Immature natural killer cell (primary cell): ENCODE measurements around the gene ZBED1. TPM values are rescaled to one million over a fixed set of nuclear protein-coding genes. Genes with fewer than 3 reads are reported as not detected.

Experiments used
- DNase-seq, 3 donors: peaks; one replicate each; pipeline ENCODE4 v3.0.0; 2022; ENCODE audit warnings: mixed read lengths in 1 of 3
- H3K27ac Mint-ChIP-seq, 6 donors: one replicate each; pipeline ENCODE4 v1.8.0; 2020; ENCODE audit warnings: mixed read lengths in 6 of 6, mild to moderate bottlenecking in 5 of 6, inconsistent platforms in 4 of 6, moderate library complexity in 3 of 6
- H3K27me3 Mint-ChIP-seq, 3 donors: one replicate each; pipeline ENCODE4 v1.8.0; 2020 to 2021; ENCODE audit warnings: low read depth in 3 of 3, mild to moderate bottlenecking in 3 of 3, mixed read lengths in 3 of 3, moderate library complexity in 3 of 3, inconsistent platforms in 1 of 3
- H3K36me3 Mint-ChIP-seq, 3 donors: one replicate each; pipeline ENCODE4 v1.8.0; 2020; ENCODE audit warnings: mixed read lengths in 3 of 3, inconsistent platforms in 2 of 3, mild to moderate bottlenecking in 2 of 3
- H3K4me1 Mint-ChIP-seq, 2 donors: one replicate each; pipeline ENCODE4 v1.8.0; 2020; ENCODE audit warnings: inconsistent platforms in 2 of 2, mild to moderate bottlenecking in 2 of 2, mixed read lengths in 2 of 2, moderate library complexity in 1 of 2
- H3K4me3 Mint-ChIP-seq, 5 donors: one replicate each; pipeline ENCODE4 v1.8.0; 2020; ENCODE audit warnings: mild to moderate bottlenecking in 5 of 5, mixed read lengths in 5 of 5, inconsistent platforms in 3 of 5, moderate library complexity in 3 of 5
- H3K9me3 Mint-ChIP-seq, 6 donors: one replicate each; pipeline ENCODE4 v1.8.0; 2020; ENCODE audit warnings: mild to moderate bottlenecking in 6 of 6, mixed read lengths in 6 of 6, inconsistent platforms in 4 of 6, moderate library complexity in 3 of 6
- polyA plus RNA-seq, 3 donors: library from polyadenylated mRNA; unstranded; fragments of 300-500 nt; fragmentation: Illumina TruSeq; gene quantifications; one replicate each; pipeline ENCODE4 v1.2.3, GENCODE V29; 2021

Gene ZBED1
- 10 to 100 TPM; 23.7 to 48.1 (median 41.4) TPM for polyA plus RNA-seq

DNA sequence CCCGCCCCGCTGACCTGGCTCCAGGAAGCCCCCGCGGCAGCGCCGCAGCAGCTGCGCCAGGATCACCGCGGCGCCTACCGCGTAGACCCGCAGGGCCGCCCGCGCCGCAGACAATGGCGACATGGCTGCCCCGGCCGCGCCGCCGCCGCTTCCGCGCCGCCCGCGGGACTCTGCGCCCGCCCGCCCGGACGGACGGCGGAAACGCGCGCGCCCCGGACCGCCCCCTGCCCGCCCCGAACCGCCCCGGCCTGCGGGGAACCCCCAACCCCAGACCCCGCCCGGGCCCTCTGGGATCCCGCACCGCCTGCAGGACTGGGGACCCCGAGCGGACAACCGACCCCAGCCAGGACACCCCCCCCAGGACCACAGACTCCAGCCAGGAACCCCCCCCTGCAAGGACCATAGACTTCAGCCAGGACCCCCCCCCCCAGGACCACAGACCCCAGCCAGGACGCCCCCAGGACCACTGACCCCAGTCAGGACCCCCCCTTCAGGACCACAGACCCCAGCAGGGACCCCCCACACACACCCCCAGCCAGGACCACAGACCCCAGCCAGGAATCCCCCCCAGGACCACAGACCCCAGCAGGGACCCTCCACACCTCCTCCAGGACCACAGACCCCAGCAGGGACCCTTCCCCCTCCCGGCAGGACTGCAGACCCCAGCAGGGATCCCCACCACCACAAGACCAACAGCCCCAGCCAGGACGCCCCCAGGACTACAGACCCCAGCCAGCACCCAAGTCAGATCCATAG lies at the start of gene ZBED1, which contains the start of gene DHRSX:
Gene ZBED1 (minus strand): TSS at position 174 of the 756 bp plus-strand sequence. CDS start 10,257 bp downstream, outside the sequence.
Gene DHRSX (minus strand): TSS at position 174 of the 756 bp plus-strand sequence. CDS start 51 bp downstream, at position 123.
- peak within 1 kb of the TSS; percentile 70 to 96 (median 88) for H3K27ac Mint-ChIP-seq
- H3K27me3 Mint-ChIP-seq = peaks cover 0 to 13% (median 5%) of the 10 kb centered on the region in 3 donors
- no peaks in the 10 kb centered on the region for H3K36me3 Mint-ChIP-seq
- peak within 1 kb of the TSS; percentile 84 to 93 (median 86) for H3K4me3 Mint-ChIP-seq
- H3K4me1 Mint-ChIP-seq = peaks cover 29 to 32% of the 10 kb centered on the region in 2 donors
- DNase-seq = peak; percentile 61 to 67 (median 62)
- no peaks in the 10 kb centered on the region for H3K9me3 Mint-ChIP-seq

DNA sequence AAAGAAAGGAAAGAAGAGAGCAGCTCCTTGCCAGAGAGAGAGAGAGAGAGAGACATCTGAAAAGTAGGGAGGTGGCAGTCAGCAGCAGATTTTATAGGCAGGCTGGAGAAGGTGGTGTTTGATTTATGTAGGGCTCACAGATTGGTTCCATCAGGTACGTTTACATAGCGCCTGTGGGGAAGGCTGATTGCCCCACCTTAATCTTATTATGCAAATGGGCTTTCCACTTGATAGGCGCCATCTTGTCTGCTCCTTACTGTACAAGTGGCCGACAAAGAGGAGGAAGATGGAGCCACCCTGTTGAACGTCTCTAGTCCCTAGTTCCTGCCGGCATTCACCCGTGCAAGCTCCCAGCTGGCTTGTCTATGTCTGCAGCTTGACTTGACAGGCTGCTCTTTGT lies 49.1 kb upstream of the ZBED1 start:
- Mint-ChIP-seq H3K27ac (no peak overlapping the region), H3K9me3 (peaks cover 0 to 5% (median 0%) of the 10 kb centered on the region in 6 donors), H3K36me3 (no peaks in the 10 kb centered on the region), H3K4me3 (no peak overlapping the region), H3K27me3 (peaks cover 0 to 12% (median 3%) of the 10 kb centered on the region in 3 donors), H3K4me1 (no peaks in the 10 kb centered on the region)
- no peak for DNase-seq

DNA sequence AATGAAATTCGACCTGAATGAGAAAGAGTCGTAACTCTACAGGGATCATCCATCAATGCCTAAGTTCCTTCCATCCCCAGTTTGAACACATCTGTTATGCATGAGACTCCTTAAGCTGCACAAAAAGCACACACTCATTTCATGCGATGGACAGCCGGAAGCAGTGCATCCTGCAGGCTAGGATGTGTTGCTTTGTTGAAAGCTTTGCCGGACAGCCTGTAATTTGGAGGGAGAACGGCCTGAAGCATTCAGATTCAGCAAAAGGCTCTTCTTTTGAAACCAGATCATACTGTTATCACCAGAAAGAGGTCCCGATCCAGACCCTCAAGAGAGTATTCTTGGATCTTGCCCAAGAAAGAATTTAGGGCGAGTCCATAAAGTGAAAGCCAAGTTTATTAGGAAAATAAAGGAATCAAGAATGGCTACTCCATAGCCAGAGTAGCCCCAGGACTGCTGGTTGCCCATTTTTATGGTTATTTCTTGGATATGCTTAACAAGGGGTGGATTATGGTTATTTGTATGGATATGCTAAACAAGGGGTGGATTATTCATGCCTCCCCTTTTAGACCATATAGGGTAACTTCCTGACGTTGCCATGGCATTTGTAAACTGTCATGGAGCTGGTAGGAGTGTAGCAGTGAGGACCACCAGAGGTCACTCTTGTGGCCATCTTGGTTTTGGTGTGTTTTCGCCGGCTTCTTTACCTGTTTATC lies 48.1 kb upstream of the ZBED1 start:
- Mint-ChIP-seq H3K36me3 (no peaks in the 10 kb centered on the region), H3K4me3 (no peak overlapping the region), H3K27ac (no peak overlapping the region), H3K27me3 (peaks cover 0 to 8% (median 3%) of the 10 kb centered on the region in 3 donors), H3K4me1 (no peaks in the 10 kb centered on the region), H3K9me3 (peaks cover 0 to 3% (median 0%) of the 10 kb centered on the region in 6 donors)
- DNase-seq = no peak

DNA sequence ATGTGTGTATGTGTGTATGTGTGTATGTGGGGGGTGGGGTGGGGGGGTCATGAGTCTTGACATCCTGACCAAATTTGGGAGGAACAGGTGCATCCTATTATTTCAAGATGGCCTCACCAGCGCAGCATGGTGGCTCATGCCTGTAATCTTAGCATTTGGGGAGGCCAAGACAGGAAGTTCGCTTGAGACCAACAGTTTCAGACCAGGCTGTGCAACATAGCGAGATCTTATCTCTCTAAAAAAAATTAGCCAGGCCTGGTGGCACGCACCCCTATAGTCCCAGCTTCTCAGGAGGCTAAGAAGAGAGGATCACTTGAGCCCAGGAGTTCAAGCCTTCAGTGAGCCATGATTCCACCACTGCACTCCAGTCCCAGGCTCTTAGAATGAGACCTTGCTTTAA lies 47.0 kb upstream of the ZBED1 start:
- DNase-seq = no peak
- Mint-ChIP-seq H3K27me3 (peaks cover 0 to 8% (median 3%) of the 10 kb centered on the region in 3 donors), H3K4me3 (no peak overlapping the region), H3K27ac (no peak overlapping the region), H3K9me3 (peaks cover 0 to 3% (median 0%) of the 10 kb centered on the region in 6 donors), H3K4me1 (no peaks in the 10 kb centered on the region), H3K36me3 (no peaks in the 10 kb centered on the region)

DNA sequence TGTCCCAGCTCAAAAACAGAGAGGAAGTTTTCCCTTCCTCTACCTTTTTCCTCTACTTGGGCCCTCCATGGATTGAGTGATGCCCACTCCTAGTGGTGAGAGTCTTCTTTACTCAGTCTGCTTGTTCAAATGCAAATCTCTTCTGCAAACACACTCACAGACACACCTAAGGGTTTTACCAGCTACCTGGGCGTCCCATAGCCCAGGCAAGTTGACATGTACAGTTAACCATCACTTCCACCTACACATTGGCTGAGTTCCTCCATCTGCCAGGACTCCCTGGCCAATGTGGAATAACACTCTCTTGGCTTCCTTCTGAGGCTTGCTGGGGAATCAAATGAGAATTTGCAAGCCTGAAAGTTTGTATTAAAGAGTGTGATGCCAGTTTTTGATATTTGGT lies 45.7 kb upstream of the ZBED1 start:
- Mint-ChIP-seq H3K4me3 (no peak overlapping the region), H3K27ac (no peak overlapping the region), H3K36me3 (no peaks in the 10 kb centered on the region), H3K9me3 (peaks cover 0 to 3% (median 0%) of the 10 kb centered on the region in 6 donors), H3K27me3 (peaks cover 0 to 8% (median 2%) of the 10 kb centered on the region in 3 donors), H3K4me1 (no peaks in the 10 kb centered on the region)
- no peak for DNase-seq

DNA sequence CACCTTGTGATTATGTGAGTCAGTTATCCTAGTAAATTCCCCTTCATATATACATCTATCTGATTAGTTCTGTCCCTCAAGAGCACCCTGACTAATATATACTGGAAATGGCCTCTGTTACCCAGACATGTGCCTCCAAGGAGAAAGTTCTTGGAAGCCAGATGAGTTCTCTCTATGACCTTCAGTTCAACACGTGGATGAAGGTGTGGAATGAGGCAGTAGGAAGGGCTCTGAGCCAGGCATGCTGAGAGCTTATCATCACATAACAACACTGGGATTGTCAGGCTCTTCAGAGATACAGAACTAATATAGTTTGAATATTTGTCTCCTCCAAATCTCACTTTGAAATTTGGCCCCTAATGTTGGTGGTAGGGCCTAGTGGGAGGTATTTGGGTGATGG lies 44.4 kb upstream of the ZBED1 start:
- H3K27ac Mint-ChIP-seq = no peak overlapping the region
- no peaks in the 10 kb centered on the region for H3K4me1 Mint-ChIP-seq
- H3K36me3 Mint-ChIP-seq = no peaks in the 10 kb centered on the region
- DNase-seq = no peak
- H3K27me3 Mint-ChIP-seq = peaks cover 0 to 8% (median 2%) of the 10 kb centered on the region in 3 donors
- H3K9me3 Mint-ChIP-seq = peaks cover 0 to 3% (median 0%) of the 10 kb centered on the region in 6 donors
- H3K4me3 Mint-ChIP-seq = no peak overlapping the region

DNA sequence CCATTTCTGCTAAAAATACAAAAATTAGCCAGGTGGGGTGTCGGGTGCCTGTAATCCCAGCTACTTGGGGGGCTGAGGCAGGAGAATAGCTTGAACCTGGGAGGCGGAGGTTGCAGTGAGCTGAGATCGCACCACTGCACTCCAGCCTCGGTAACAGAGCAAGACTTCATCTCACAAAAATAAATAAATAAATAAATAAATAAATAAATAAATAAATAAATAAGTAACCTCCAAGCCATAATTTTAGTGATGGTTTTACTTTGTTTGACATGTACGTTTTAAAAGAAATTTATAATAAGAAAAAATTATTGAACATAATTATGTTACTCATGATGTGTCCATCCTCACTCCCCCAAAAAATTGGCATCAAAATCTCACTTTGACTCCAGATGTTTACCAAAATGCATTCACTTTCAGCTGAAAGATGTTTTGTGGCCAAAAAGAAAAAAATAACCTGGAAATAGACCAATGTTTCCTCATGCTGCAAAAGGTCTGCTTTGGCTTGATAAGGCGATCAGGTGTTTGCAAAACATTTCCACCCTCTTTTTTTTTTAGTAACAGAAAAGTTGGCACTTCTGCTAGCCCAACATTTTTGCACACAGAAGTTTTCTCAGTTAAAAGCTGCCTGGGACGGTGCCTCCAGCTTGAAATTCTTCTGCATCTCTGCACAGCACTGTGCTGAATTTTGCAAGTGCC lies 42.2 kb upstream of the ZBED1 start:
- no peaks in the 10 kb centered on the region for H3K36me3 Mint-ChIP-seq
- H3K4me3 Mint-ChIP-seq = no peak overlapping the region
- peaks cover 0 to 3% (median 0%) of the 10 kb centered on the region in 6 donors for H3K9me3 Mint-ChIP-seq
- no peak for DNase-seq
- no peaks in the 10 kb centered on the region for H3K4me1 Mint-ChIP-seq
- no peak overlapping the region for H3K27ac Mint-ChIP-seq
- peaks cover 0 to 3% (median 0%) of the 10 kb centered on the region in 3 donors for H3K27me3 Mint-ChIP-seq

DNA sequence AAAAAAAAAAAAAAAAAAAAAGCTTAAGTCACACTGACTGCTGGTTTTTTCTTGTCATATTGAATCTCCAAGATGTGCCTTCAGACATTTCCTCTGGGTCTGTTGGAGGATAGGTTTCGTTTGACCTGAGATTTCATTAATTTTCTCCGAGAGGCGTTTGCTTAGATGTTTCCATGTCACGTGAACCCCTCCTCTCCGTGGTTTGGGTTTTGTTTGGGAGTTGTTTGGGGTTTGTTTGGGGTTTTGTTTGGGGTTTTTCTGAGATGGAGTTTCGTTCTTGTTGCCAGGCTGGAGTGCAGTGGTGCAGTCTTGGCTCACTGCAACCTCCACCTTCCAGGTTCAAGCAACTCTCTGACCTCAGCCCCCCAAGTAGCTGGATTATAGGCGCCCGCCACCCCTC lies 40.8 kb upstream of the ZBED1 start:
- H3K27me3 Mint-ChIP-seq = peaks cover 0 to 5% (median 4%) of the 10 kb centered on the region in 3 donors
- no peaks in the 10 kb centered on the region for H3K36me3 Mint-ChIP-seq
- no peak overlapping the region for H3K27ac Mint-ChIP-seq
- no peak for DNase-seq
- no peaks in the 10 kb centered on the region for H3K4me1 Mint-ChIP-seq
- H3K4me3 Mint-ChIP-seq = no peak overlapping the region
- H3K9me3 Mint-ChIP-seq = peaks cover 0 to 3% (median 0%) of the 10 kb centered on the region in 6 donors

DNA sequence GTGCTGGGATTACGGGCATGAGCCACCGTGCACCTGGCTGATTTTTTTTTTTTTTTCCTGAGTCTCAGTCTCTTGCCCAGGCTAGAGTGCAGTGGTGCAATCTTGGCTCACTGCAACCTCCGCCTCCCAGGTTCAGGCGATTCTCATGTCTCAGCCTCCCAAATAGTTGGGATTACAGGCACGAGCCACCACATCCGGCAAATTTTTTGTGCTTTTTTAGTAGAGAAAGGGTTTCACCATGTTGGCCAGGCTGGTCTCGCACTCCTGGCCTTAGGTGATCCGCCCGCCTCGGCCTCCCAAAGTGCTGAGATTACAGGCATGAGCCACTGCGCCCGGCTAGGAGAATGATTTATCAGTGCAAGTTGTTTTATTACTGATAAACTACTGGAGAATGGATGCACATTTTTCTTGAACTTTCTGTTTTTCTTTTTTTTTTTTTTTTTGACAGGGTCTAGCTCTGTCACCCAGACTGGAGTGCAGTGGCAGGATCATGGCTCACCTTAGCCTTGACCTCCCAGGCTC lies 39.7 kb upstream of the ZBED1 start:
- Mint-ChIP-seq H3K36me3 (no peaks in the 10 kb centered on the region), H3K9me3 (peaks cover 0 to 2% (median 0%) of the 10 kb centered on the region in 6 donors), H3K4me1 (no peaks in the 10 kb centered on the region), H3K27me3 (peaks cover under 1 to 5% (median 4%) of the 10 kb centered on the region in 3 donors), H3K27ac (no peak overlapping the region), H3K4me3 (no peak overlapping the region)
- DNase-seq = no peak

DNA sequence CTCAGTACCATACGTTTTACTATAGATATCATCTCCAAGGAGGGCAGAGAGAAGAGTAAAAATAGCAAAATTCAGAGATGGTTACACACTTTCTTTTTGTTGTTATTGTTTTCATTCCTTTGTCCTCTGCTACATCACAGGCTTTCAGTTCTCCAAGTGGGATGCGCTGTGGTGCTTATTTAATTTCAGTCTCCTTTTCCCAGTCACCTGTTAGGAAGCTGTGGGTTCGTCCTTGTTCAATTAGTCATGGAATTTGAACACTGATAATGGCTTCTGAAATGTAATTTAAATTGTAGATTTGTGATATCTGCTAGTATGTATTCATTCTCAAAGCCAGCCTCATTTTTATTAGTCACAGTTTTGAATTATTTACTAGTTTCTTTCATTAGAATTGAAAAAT lies 38.8 kb upstream of the ZBED1 start:
- no peak for DNase-seq
- no peaks in the 10 kb centered on the region for H3K9me3 Mint-ChIP-seq
- H3K36me3 Mint-ChIP-seq = no peaks in the 10 kb centered on the region
- H3K4me3 Mint-ChIP-seq = no peak overlapping the region
- H3K27ac Mint-ChIP-seq = no peak overlapping the region
- H3K4me1 Mint-ChIP-seq = no peaks in the 10 kb centered on the region
- H3K27me3 Mint-ChIP-seq = peaks cover 6 to 7% (median 6%) of the 10 kb centered on the region in 3 donors

DNA sequence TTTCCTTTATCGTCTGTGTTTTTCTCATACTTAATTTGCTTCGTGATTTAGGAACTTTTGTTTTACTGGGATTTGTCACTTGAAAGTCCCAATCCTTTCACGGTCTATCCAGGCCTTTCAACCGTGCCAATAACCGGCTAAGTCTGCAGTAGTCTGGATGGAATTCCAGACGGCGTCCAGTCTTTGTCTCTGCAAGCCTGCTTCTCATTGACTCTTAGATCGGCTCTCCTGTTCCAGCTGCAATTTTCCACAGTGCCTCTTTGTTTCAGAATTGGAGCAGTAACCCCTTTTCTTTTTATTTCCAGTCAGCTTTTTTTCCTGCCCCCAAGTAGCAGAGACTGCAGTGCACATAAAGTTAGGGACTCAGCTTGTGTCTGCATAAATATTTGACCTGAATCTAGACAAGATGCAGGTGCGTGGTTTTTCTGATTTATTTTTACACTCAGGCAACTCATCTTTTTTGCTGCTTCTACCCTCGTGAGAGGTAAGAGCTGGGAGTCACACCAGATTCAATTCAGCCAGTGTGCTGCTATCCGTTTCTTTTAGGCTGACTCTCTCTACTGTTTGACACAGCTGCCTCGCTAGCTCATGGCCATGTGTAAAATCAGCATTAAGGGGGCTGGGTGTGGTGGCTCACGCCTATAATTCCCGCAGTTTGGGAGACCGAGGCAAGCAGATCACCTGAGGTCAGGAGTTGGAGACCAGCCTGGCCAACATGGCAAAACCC lies 37.4 kb upstream of the ZBED1 start:
- Mint-ChIP-seq H3K27ac (no peak overlapping the region), H3K4me3 (no peak overlapping the region), H3K4me1 (no peaks in the 10 kb centered on the region), H3K36me3 (no peaks in the 10 kb centered on the region), H3K27me3 (peaks cover 7 to 9% (median 8%) of the 10 kb centered on the region in 3 donors), H3K9me3 (no peaks in the 10 kb centered on the region)
- DNase-seq = no peak

DNA sequence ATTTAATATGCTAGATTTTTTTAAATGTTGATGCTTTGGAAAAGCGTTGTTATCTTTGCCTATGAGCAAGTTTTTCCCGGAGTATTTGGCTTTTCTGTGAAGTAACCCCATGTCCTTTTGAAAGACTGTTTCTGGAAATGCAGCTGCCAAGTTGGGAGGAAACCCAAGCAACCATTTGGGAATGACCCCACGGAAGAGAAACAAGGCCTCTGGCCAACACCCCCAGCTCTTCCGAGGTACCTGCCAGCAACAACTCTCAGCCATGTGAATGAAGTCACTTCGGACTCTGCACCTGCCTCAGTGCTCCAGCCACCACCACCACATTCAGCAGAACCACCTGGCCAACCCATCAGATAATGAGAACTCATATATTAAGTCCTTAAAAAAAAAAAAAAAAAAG lies 36.2 kb upstream of the ZBED1 start:
- H3K4me1 Mint-ChIP-seq = no peaks in the 10 kb centered on the region
- H3K27me3 Mint-ChIP-seq = peaks cover 7 to 9% (median 8%) of the 10 kb centered on the region in 3 donors
- no peak overlapping the region for H3K27ac Mint-ChIP-seq
- no peaks in the 10 kb centered on the region for H3K9me3 Mint-ChIP-seq
- H3K4me3 Mint-ChIP-seq = no peak overlapping the region
- H3K36me3 Mint-ChIP-seq = no peaks in the 10 kb centered on the region
- DNase-seq = no peak

DNA sequence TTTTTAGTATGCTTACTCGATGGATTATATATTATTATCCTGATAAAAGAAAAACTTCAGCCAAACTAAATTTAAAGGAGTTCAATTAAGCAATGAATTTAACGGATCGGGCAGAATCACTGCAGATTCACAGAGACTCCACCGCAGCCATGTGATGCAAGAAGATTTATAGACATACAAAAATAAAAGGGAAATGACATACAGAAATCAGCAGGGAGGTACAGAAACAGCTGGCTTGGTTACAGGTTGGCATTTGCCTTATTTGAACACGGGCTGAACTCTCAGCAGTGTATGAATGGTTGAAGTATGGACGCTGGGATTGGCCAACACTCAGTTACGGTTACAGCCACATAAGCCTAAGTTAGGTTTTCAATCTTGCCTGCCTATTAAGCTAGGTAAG lies 35.4 kb upstream of the ZBED1 start:
- Mint-ChIP-seq H3K4me1 (no peaks in the 10 kb centered on the region), H3K4me3 (no peak overlapping the region), H3K36me3 (no peaks in the 10 kb centered on the region), H3K9me3 (no peaks in the 10 kb centered on the region), H3K27ac (no peak overlapping the region), H3K27me3 (peaks cover 5 to 9% (median 8%) of the 10 kb centered on the region in 3 donors)
- no peak for DNase-seq
